HCT116 (cell line): ENCODE results near the gene FRMPD1. TPM values are rescaled to one million over a fixed set of nuclear protein-coding genes. Genes with fewer than 3 reads are reported as not detected.

Source experiments
- ATAC-seq: fragments of 200-7000 bp; cut with Tn5 transposase; 2 replicates; pipeline ENCODE4 v1.9.1; 2020; ENCODE audit warnings: mild to moderate bottlenecking, moderate library complexity
- BruUV-seq: library from RNA; stranded (reverse); fragments of 400-500 nt; replicated peaks from 2 replicates; lab custom pipeline; 2021; lab: Mats Ljungman, UMichigan
- CTCF ChIA-PET: fragments of 300-600 bp; sonication (Branson Sonifier 250); formaldehyde crosslinking; loops from one replicate; lab custom pipeline; 2021; ENCODE audit warnings: antibody characterized with exemption; lab: Charles Lee
- POLR2A ChIA-PET: fragments of 300-600, 350-600 bp; sonication (Branson Sonifier 250); formaldehyde crosslinking; loops from one replicate; lab custom pipeline; 2021; ENCODE audit warnings: antibody characterized with exemption; lab: Charles Lee
- RAD21 ChIA-PET, 2 experiments: fragments of 300-600 bp; sonication (Branson Sonifier 250); formaldehyde crosslinking; loops; one replicate each; lab custom pipeline; 2023; ENCODE audit warnings: low total read pairs in 2 of 2; ENCODE audit not compliant: uncharacterized antibody in 2 of 2, unreplicated experiment in 2 of 2, low non-redundant PET in 1 of 2; lab: Charles Lee
- DNase-seq: peaks from one replicate; pipeline ENCODE4 v3.0.0-alpha.2; 2010; ENCODE audit warnings: low read depth, low spot score
- H2AFZ ChIP-seq: fragments of 200-600 bp; shearing (Covaris generic), sonication (generic); 2 replicates; pipeline ENCODE4 v1.6.1; 2017; ENCODE audit warnings: low read depth, mixed run types, mixed read lengths, antibody characterized with exemption, low read length; ENCODE audit not compliant: poor library complexity, severe bottlenecking
- H3K27ac ChIP-seq: 2 replicates; pipeline ENCODE4 v1.5.1; 2012; ENCODE audit warnings: low read depth, low read length
- H3K27me3 ChIP-seq: fragments of 200-600 bp; sonication (generic); 2 replicates; pipeline ENCODE4 v1.6.1; 2016; ENCODE audit warnings: mixed run types, low read length, mixed read lengths; ENCODE audit not compliant: insufficient read depth
- H3K36me3 ChIP-seq, 2 experiments: fragments of 200-500 bp in 1 of 2; fragments of 200-600 bp in 1 of 2; sonication (Bioruptor generic) in 1 of 2; sonication (generic) in 1 of 2; 2 replicates each; pipeline versions ENCODE4 v1.5.1 to v1.6.1; 2014 to 2016; ENCODE audit warnings: low read length in 2 of 2, inconsistent platforms in 1 of 2, mixed read lengths in 1 of 2, mixed run types in 1 of 2; ENCODE audit not compliant: insufficient read depth in 2 of 2, control insufficient read depth in 1 of 2
- H3K4me1 ChIP-seq, 2 experiments: fragments of 200-600 bp in 1 of 2; sonication (generic) in 1 of 2; 2 replicates each; pipeline versions ENCODE4 v1.5.1 to v1.6.1; 2012 to 2017; ENCODE audit warnings: low read length in 2 of 2, inconsistent platforms in 1 of 2, mild to moderate bottlenecking in 1 of 2, mixed read lengths in 1 of 2, mixed run types in 1 of 2, moderate library complexity in 1 of 2; ENCODE audit not compliant: insufficient read depth in 2 of 2, control insufficient read depth in 1 of 2
- H3K4me2 ChIP-seq: fragments of 200-600 bp; sonication (generic); 2 replicates; pipeline ENCODE4 v1.6.1; 2017; ENCODE audit warnings: mixed run types, low read length, mixed read lengths
- H3K4me3 ChIP-seq, 2 experiments: fragments of 200-600 bp in 1 of 2; sonication (generic) in 1 of 2; replicated peaks in 1 of 2; 2 replicates each; pipeline ENCODE4 v1.5.1; 2011 to 2016; ENCODE audit warnings: low read length in 2 of 2, control low read depth in 1 of 2, low read depth in 1 of 2, mild to moderate bottlenecking in 1 of 2, mixed read lengths in 1 of 2, mixed run types in 1 of 2
- H3K79me2 ChIP-seq: fragments of 200-600 bp; sonication (generic); 2 replicates; pipeline ENCODE4 v1.6.1; 2017; ENCODE audit warnings: mild to moderate bottlenecking, mixed run types, low read length, moderate library complexity, mixed read lengths; ENCODE audit not compliant: insufficient read depth
- H3K9ac ChIP-seq: fragments of 200-600 bp; sonication (generic); 2 replicates; pipeline ENCODE4 v1.6.1; 2016; ENCODE audit warnings: low read length, mixed read lengths
- H3K9me2 ChIP-seq: fragments of 200-600 bp; sonication (generic), shearing (Covaris generic); 2 replicates; pipeline ENCODE4 v1.6.1; 2017; ENCODE audit warnings: mixed run types, mild to moderate bottlenecking, moderate library complexity; ENCODE audit not compliant: insufficient read depth
- H3K9me3 ChIP-seq, 2 experiments: fragments of 200-500 bp in 1 of 2; fragments of 200-600 bp in 1 of 2; sonication (Bioruptor generic) in 1 of 2; sonication (generic) in 1 of 2; 2 replicates each; pipeline ENCODE4 v1.6.1; 2014 to 2017; ENCODE audit warnings: low read length in 2 of 2, mixed read lengths in 2 of 2, inconsistent platforms in 1 of 2, low read depth in 1 of 2, mild to moderate bottlenecking in 1 of 2, mixed run types in 1 of 2, moderate library complexity in 1 of 2; ENCODE audit not compliant: control insufficient read depth in 1 of 2, insufficient read depth in 1 of 2
- H4K20me1 ChIP-seq: fragments of 200-600 bp; sonication (generic), shearing (Covaris generic); 2 replicates; pipeline ENCODE4 v1.6.1; 2017; ENCODE audit warnings: mixed run types, mild to moderate bottlenecking, moderate library complexity; ENCODE audit not compliant: insufficient read depth
- CEBPB ChIP-seq: IDR thresholded peaks from 2 replicates; pipeline ENCODE4 v1.6.1; 2012; ENCODE audit warnings: low read depth
- EGR1 ChIP-seq: IDR thresholded peaks from 2 replicates; pipeline ENCODE4 v1.6.1; 2012; ENCODE audit warnings: low read depth
- ELF1 ChIP-seq: IDR thresholded peaks from 2 replicates; pipeline ENCODE4 v1.6.1; 2012; ENCODE audit warnings: low read depth, borderline replicate concordance
- EZH2 ChIP-seq: fragments of 200-600 bp; sonication (generic); IDR thresholded peaks from 2 replicates; pipeline ENCODE4 v1.6.1; 2017; ENCODE audit warnings: antibody characterized with exemption, mixed run types
- EZH2phosphoT487 ChIP-seq: fragments of 200-600 bp; IDR thresholded peaks from 2 replicates; pipeline ENCODE4 v1.6.1; 2018; ENCODE audit warnings: antibody characterized with exemption, borderline replicate concordance
- FOSL1 ChIP-seq: IDR thresholded peaks from 2 replicates; pipeline ENCODE4 v1.6.1; 2012; ENCODE audit warnings: low read depth
- MAX ChIP-seq: IDR thresholded peaks from 2 replicates; pipeline ENCODE4 v1.6.1; 2012
- POLR2A ChIP-seq: IDR thresholded peaks from 2 replicates; pipeline ENCODE4 v1.7.0; 2011; ENCODE audit warnings: borderline replicate concordance; ENCODE audit not compliant: insufficient read depth, insufficient read length; ENCODE audit errors: extremely low read depth
- RAD21 ChIP-seq: IDR thresholded peaks from 2 replicates; pipeline ENCODE4 v1.6.1; 2012; ENCODE audit warnings: low read depth, mild to moderate bottlenecking
- SIN3A ChIP-seq: IDR thresholded peaks from 2 replicates; pipeline ENCODE4 v1.6.1; 2012; ENCODE audit warnings: low read depth
- SRF ChIP-seq: IDR thresholded peaks from 2 replicates; pipeline ENCODE4 v1.6.1; 2012; ENCODE audit warnings: low read depth
- TCF7L2 ChIP-seq: IDR thresholded peaks from 2 replicates; pipeline ENCODE4 v1.7.0; 2011; ENCODE audit warnings: borderline replicate concordance, inconsistent platforms; ENCODE audit not compliant: insufficient read depth, insufficient read length; ENCODE audit errors: extremely low read depth
- YY1 ChIP-seq: IDR thresholded peaks from 2 replicates; pipeline ENCODE4 v1.6.1; 2011; ENCODE audit warnings: low read length, low read depth, moderate library complexity, mild to moderate bottlenecking; ENCODE audit not compliant: insufficient replicate concordance; ENCODE audit errors: extremely low read depth
- ZBTB33 ChIP-seq: IDR thresholded peaks from 2 replicates; pipeline ENCODE4 v1.6.1; 2011; ENCODE audit warnings: mild to moderate bottlenecking, low read length, moderate library complexity; ENCODE audit not compliant: insufficient replicate concordance; ENCODE audit errors: extremely low read depth
- ZFX ChIP-seq: fragments of 450-650 bp; IDR thresholded peaks from 2 replicates; pipeline ENCODE4 v1.6.1; 2017
- intact Hi-C: fragments of 100-400 bp; cut with micrococcal nuclease; formaldehyde crosslinking; loops from 2 replicates; pipeline ENCODE4 v1.10.0; 2022
- total RNA-seq: library from RNA; stranded (reverse); gene quantifications from one replicate; pipeline ENCODE4 v1.2.1, GENCODE V29; 2021; ENCODE audit not compliant: unreplicated experiment
- TF ChIP-seq, protein P1 (sequence below), 3 experiments: fragments of 200-600 bp in 1 of 3; sonication (generic) in 1 of 3; IDR thresholded peaks in 2 of 3; conservative IDR thresholded peaks in 1 of 3; 2 replicates each; pipeline ENCODE4 v1.5.1; 2012 to 2017; ENCODE audit warnings: low read depth in 2 of 3, low read length in 2 of 3, antibody characterized with exemption in 1 of 3, borderline replicate concordance in 1 of 3, control low read depth in 1 of 3, mild to moderate bottlenecking in 1 of 3, mixed read lengths in 1 of 3, mixed run types in 1 of 3, moderate library complexity in 1 of 3; ENCODE audit not compliant: insufficient read depth in 1 of 3
- TF ChIP-seq, protein P2 (sequence below): IDR thresholded peaks from 2 replicates; pipeline ENCODE4 v1.6.1; 2012

FRMPD1 gene
- total RNA-seq, 1 experiment from 2014 or later = 0.52 TPM

- Histone ChIP-seq H2AFZ (no peak overlapping the region), H4K20me1 (no peaks in the 10 kb centered on the region), H3K27ac (no peak overlapping the region), H3K4me1 (peaks cover 0 to 38% of the 10 kb centered on the region in 2 experiments; a peak in 2 of 4 replicates), H3K9ac (no peak overlapping the region), H3K9me3 (no peaks in the 10 kb centered on the region), H3K27me3 (no peaks in the 10 kb centered on the region), H3K9me2 (no peaks in the 10 kb centered on the region), H3K4me3 (no peak overlapping the region), H3K36me3 (no peaks in the 10 kb centered on the region), H3K4me2 (0 out of 2 replicates have a peak overlapping the region, but pooled peaks have one; percentile 12), H3K79me2 (peaks cover 9% of the 10 kb centered on the region; the same call in 1 of the 2 replicates)
- BruUV-seq = no TSS peak
- intact Hi-C loops = loop anchor here (10.0 kb wide), 1 partner anchor 96 kb away; no protein-coding TSS in a partner anchor
- DNase-seq (no peak), ATAC-seq (peak; percentile 44)
- RAD21 ChIA-PET = no interaction called here
- no peak for TF ChIP-seq CEBPB
- no peak for TF ChIP-seq SRF
- no peak for TF ChIP-seq ELF1
- TF ChIP-seq, protein P1, sequence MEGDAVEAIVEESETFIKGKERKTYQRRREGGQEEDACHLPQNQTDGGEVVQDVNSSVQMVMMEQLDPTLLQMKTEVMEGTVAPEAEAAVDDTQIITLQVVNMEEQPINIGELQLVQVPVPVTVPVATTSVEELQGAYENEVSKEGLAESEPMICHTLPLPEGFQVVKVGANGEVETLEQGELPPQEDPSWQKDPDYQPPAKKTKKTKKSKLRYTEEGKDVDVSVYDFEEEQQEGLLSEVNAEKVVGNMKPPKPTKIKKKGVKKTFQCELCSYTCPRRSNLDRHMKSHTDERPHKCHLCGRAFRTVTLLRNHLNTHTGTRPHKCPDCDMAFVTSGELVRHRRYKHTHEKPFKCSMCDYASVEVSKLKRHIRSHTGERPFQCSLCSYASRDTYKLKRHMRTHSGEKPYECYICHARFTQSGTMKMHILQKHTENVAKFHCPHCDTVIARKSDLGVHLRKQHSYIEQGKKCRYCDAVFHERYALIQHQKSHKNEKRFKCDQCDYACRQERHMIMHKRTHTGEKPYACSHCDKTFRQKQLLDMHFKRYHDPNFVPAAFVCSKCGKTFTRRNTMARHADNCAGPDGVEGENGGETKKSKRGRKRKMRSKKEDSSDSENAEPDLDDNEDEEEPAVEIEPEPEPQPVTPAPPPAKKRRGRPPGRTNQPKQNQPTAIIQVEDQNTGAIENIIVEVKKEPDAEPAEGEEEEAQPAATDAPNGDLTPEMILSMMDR (IDR thresholded peaks at IDR 0.05 in 2 of 3, conservative IDR thresholded peaks at IDR 0.05 in 1 of 3; ENCODE audit: borderline replicate concordance in 1 of 3, insufficient read depth in 1 of 3, low read depth in 2 of 3, low read length in 2 of 3) = no peak
- TF ChIP-seq, protein P2, sequence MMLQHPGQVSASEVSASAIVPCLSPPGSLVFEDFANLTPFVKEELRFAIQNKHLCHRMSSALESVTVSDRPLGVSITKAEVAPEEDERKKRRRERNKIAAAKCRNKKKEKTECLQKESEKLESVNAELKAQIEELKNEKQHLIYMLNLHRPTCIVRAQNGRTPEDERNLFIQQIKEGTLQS = no peak
- no peak for TF ChIP-seq TCF7L2
- no peak for TF ChIP-seq RAD21
- TF ChIP-seq ZFX = no peak
- TF ChIP-seq SIN3A = no peak
- TF ChIP-seq ZBTB33 = no peak
- TF ChIP-seq EGR1 = no peak
- no peak for TF ChIP-seq FOSL1
- TF ChIP-seq EZH2phosphoT487 = no peak
- TF ChIP-seq YY1 = no peak
- TF ChIP-seq POLR2A = no peak
- no peak for TF ChIP-seq EZH2
- TF ChIP-seq MAX = no peak
- CTCF ChIA-PET = no interaction called here
- POLR2A ChIA-PET = no interaction called here
These were observed 108.0 kb downstream of the FRMPD1 start for GRCh38 chr9:37758747-37759146.
